ENCODE measurements around the gene NPY5R. TPM values are rescaled to one million over a fixed set of nuclear protein-coding genes. Genes with fewer than 3 reads are reported as not detected.

Gene NPY5R
- total and polyA plus RNA-seq, 2 donors (not counting 3 experiments of a cell fraction or from before 2014, with no cell fraction given), result not detected

- FAIRE-seq (no peak), DNase-seq (ENCODE audit: low read depth, low spot score) (no peak)
- Histone ChIP-seq H2AFZ (ENCODE audit: low read depth, low read length) (no peak overlapping the region), H3K4me2 (ENCODE audit: insufficient read depth, low read length) (no peak overlapping the region), H3K9ac (replicated peaks; ENCODE audit: extremely low read depth, insufficient read depth, low read length) (no peak overlapping the region), H3K4me1 (ENCODE audit: control insufficient read depth, extremely low read depth, insufficient read depth, low read length) (no peaks in the 10 kb centered on the region), H3K4me3 (replicated peaks in 1 of 3; ENCODE audit: insufficient read depth in 1 of 3, low read depth in 1 of 3, low read length in 3 of 3) (no peak overlapping the region), H3K79me2 (ENCODE audit: control insufficient read depth, insufficient read depth, low read length) (no peaks in the 10 kb centered on the region), H3K36me3 (ENCODE audit: control insufficient read depth in 2 of 2, extremely low read depth in 1 of 2, insufficient read depth in 2 of 2, low read length in 2 of 2) (no peaks in the 10 kb centered on the region), H3K9me1 (replicated peaks; ENCODE audit: control insufficient read depth, extremely low read depth, insufficient read depth, low read length) (no peaks in the 10 kb centered on the region), H3K27me3 (ENCODE audit: control insufficient read depth in 2 of 2, insufficient read depth in 2 of 2, low read length in 2 of 2) (no peaks in the 10 kb centered on the region), H3K27ac (ENCODE audit: insufficient read depth, low read depth, low read length) (no peak overlapping the region), H4K20me1 (replicated peaks; ENCODE audit: control insufficient read depth, extremely low read depth, insufficient read depth, low read length) (no peaks in the 10 kb centered on the region), H3K9me3 (replicated peaks; ENCODE audit: control insufficient read depth, insufficient read depth, low read length) (no peaks in the 10 kb centered on the region)
- no peak for TF ChIP-seq MYC (IDR thresholded peaks at IDR 0.05; ENCODE audit: low read depth, low read length)
- TF ChIP-seq POLR2A (IDR thresholded peaks at IDR 0.05; ENCODE audit: low read depth, low read length), result no peak
- no peak for TF ChIP-seq CTCF (IDR thresholded peaks at IDR 0.05; ENCODE audit: extremely low read depth in 1 of 2, insufficient read depth in 1 of 2, low read depth in 1 of 2, low read length in 2 of 2)
- TF ChIP-seq MAX (IDR thresholded peaks at IDR 0.05; ENCODE audit: insufficient read depth, insufficient read length), result no peak
- TF ChIP-seq GATA2 (IDR thresholded peaks at IDR 0.05; ENCODE audit: insufficient read depth, insufficient read length, low read depth, low read length), result no peak
- no peak for TF ChIP-seq JUN (IDR thresholded peaks at IDR 0.05; ENCODE audit: borderline replicate concordance, insufficient read depth, insufficient read length, low read depth)
- no peak for TF ChIP-seq POLR2AphosphoS5 (IDR thresholded peaks at IDR 0.05; ENCODE audit: insufficient read depth, low read depth, low read length)
- TF ChIP-seq FOS (IDR thresholded peaks at IDR 0.05; ENCODE audit: borderline replicate concordance, insufficient read depth, low read length), result no peak
- TF ChIP-seq EZH2 (IDR thresholded peaks at IDR 0.05; ENCODE audit: borderline replicate concordance, low read depth, low read length, severe bottlenecking), result no peak
- no TSS peak for BruUV-seq (replicated peaks)
- intact Hi-C loops (cut with micrococcal nuclease) (no loop called here), dilution Hi-C loops (cut with MboI; ENCODE audit: extremely low pct_ligation_motif_present, low sequenced_read_pairs) (no loop called here)
- POLR2A ChIA-PET, result no interaction called here
- CTCF ChIA-PET, result no interaction called here
Observed at GRCh38 chr4:163378661-163379060, 35.0 kb downstream of the NPY5R start.
